ENCODE data around the gene RRAS2. TPM values are rescaled to one million over a fixed set of nuclear protein-coding genes. Genes with fewer than 3 reads are reported as not detected.

Gene RRAS2
- total and polyA plus RNA-seq, 10 of the 15 experiments (the other 5 are each of a cell fraction or from before 2014, with no cell fraction given): 26.9 to 72.4 (median 45.4) TPM

DNA sequence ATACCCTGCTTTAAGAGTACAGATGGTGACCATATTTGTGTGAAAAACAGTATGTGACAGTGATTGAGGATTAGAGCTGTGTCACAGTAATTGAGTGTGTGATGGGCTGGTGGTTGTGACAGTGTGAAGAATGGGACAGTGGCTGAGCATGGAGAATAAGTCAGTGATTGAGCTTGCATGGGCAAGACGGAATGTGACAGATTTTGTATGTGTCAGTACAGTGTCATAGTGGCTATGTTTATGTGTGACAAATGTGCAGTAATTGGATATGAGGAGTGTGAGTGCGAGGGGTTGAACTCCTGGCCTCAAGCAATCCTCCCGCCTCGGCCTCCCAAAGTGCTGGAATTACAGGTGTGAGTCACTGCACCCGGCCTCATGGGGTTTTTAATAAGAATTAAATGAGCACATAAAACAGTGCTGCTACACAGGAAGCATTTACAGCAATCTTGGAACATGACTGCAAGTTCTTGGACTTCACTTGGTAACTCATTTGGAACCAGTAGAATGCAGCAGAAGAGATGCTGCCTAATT, 583 bp upstream of the RRAS2 start:
- intact Hi-C loops (cut with micrococcal nuclease; ENCODE audit: unreplicated experiment) (loop anchor here (2.0 kb wide), 1 partner anchor 51 kb away; no protein-coding TSS in a partner anchor), in situ Hi-C loops (cut with MboI) (no loop called here)
- BruUV-seq (replicated peaks): no TSS peak
- SMC1A ChIA-PET (ENCODE audit: uncharacterized antibody, unreplicated experiment): interaction anchor here (1.1 kb wide), 1 partner anchor 13 kb away, joined by 4 read pairs; no protein-coding TSS in a partner anchor
- RAD21 ChIA-PET (ENCODE audit: unreplicated experiment): interaction anchor here (0.7 kb wide), 1 partner anchor 51 kb away, joined by 5 read pairs; no protein-coding TSS in a partner anchor
- POLR2A ChIA-PET: interaction anchor here (0.5 to 0.7 kb wide), 2 partner anchors 65 to 887 kb away, joined by 3 read pairs; no protein-coding TSS in a partner anchor
- TF ChIP-seq HDGF (IDR thresholded peaks at IDR 0.05) (0 out of 2 replicates have a peak, but pooled peaks have one; percentile 1), CEBPB (IDR thresholded peaks at IDR 0.05; ENCODE audit: borderline replicate concordance in 1 of 2, low read depth in 2 of 2, low read length in 2 of 2) (no peak)
- TF ChIP-seq, protein P1, sequence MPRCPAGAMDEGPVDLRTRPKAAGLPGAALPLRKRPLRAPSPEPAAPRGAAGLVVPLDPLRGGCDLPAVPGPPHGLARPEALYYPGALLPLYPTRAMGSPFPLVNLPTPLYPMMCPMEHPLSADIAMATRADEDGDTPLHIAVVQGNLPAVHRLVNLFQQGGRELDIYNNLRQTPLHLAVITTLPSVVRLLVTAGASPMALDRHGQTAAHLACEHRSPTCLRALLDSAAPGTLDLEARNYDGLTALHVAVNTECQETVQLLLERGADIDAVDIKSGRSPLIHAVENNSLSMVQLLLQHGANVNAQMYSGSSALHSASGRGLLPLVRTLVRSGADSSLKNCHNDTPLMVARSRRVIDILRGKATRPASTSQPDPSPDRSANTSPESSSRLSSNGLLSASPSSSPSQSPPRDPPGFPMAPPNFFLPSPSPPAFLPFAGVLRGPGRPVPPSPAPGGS (IDR thresholded peaks at IDR 0.05; ENCODE audit: borderline replicate concordance, insufficient read depth, low read depth, low read length, poor library complexity, severe bottlenecking): peak; percentile 89
- TF ChIP-seq, protein P2, sequence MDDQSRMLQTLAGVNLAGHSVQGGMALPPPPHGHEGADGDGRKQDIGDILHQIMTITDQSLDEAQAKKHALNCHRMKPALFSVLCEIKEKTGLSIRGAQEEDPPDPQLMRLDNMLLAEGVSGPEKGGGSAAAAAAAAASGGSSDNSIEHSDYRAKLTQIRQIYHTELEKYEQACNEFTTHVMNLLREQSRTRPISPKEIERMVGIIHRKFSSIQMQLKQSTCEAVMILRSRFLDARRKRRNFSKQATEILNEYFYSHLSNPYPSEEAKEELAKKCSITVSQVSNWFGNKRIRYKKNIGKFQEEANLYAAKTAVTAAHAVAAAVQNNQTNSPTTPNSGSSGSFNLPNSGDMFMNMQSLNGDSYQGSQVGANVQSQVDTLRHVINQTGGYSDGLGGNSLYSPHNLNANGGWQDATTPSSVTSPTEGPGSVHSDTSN (IDR thresholded peaks at IDR 0.05; ENCODE audit: insufficient replicate concordance, low read depth, low read length): peak; percentile 33
- peak overlapping the region; percentile 93 for H2AFZ ChIP-seq (ENCODE audit: control insufficient read depth, low read depth, low read length)
- 49% methylated on average over 5 of the region's 5 CpGs for WGBS (ENCODE audit: insufficient coverage, insufficient replicate concordance, low lambda C conversion rate, missing lambda C conversion rate)
- no peak overlapping the region for H3K27ac ChIP-seq (ENCODE audit: control insufficient read depth, insufficient read depth)
- no peak for FAIRE-seq
- H3K9ac ChIP-seq (ENCODE audit: control insufficient read depth, insufficient read depth, low read length): 0 out of 2 replicates have a peak overlapping the region, but pooled peaks have one; percentile 29
- no peaks in the 10 kb centered on the region for H3K36me3 ChIP-seq (ENCODE audit: control insufficient read depth in 2 of 2, insufficient read depth in 2 of 2, low read length in 1 of 2)
- H3K4me2 ChIP-seq (ENCODE audit: control insufficient read depth, insufficient read depth): peak overlapping the region; percentile 96
- ATAC-seq: no peak
- H3K79me2 ChIP-seq (ENCODE audit: control insufficient read depth, insufficient read depth, low read length): peaks cover 42% of the 10 kb centered on the region
- no peaks in the 10 kb centered on the region for H3K9me3 ChIP-seq (replicated peaks; ENCODE audit: control insufficient read depth, insufficient read depth, low read length)
- H3K27me3 ChIP-seq (replicated peaks in 1 of 2; ENCODE audit: control insufficient read depth in 2 of 2, insufficient read depth in 2 of 2, low read length in 1 of 2): no peaks in the 10 kb centered on the region
- CTCF ChIA-PET: interaction anchor here (0.8 to 1.0 kb wide), 2 partner anchors 59 to 101 kb away, joined by 3 to 4 read pairs; no protein-coding TSS in a partner anchor
- H3K4me3 ChIP-seq: peak overlapping the region; percentile 68
- H3K4me1 ChIP-seq (ENCODE audit: control insufficient read depth, insufficient read depth, low read length): peaks cover 4% of the 10 kb centered on the region; the same call in 1 of the 2 replicates
- no peak for DNase-seq (ENCODE audit: low read depth, low spot score)
- H4K20me1 ChIP-seq (ENCODE audit: control insufficient read depth, insufficient read depth): no peaks in the 10 kb centered on the region
